GM21515 (cell line): ENCODE data around the gene DENND1A.

ENCODE experiments used
- ATAC-seq: cut with Tn5 transposase; IDR thresholded peaks from one replicate; pipeline ENCODE4 v1.9.1; 2021; ENCODE audit not compliant: unreplicated experiment

Gene DENND1A

DNA sequence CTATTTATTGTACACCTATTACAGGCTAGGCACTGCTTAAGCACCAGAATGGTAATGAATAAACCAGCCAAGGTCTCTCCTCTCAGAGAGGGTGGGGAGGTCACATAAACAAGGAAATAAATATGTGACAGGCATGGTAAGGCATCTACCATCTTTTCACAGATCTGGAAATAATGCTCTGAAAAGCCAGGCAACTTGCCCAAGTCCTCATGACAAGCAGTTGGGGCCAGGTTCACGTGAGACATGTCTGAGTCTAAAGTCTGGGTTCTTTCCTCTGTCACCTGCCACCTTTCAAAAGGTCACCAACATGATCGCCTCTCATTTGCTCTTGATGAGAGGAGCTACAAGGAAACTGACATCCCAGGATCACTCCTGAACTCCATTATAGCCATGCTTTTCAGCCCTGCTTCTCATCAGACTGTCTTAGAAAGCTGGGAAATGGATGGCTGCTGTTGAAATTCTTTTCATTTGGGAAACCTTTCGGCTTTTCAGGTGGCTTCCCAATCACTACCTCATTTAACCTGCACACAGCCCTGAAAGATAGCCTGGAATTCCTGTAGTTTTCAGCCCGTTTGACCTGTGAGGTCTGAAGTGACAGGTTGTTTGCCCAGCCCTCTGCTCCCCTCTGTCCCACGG is 450.8 kb downstream of the DENND1A start:
- no peak for ATAC-seq

DNA sequence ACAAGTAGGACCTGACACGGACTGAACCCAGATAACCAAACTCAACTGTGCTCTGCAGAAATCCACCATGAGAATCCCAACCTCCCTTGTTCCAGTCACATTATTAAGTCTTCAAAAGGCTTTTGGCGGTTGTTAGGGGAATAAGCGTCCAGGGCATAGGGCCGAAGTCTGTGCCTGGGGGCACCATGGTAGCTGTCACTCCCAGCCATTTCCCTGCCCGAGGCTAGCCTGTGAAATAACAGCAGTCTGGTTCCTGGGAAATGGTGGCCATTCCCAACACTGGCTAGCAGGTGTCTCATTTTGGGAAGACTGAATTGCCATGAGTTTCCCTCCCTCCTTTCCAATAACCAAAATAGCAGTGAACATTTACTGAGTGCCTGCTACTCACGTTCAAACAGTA is 451.8 kb downstream of the DENND1A start:
- no peak for ATAC-seq

DNA sequence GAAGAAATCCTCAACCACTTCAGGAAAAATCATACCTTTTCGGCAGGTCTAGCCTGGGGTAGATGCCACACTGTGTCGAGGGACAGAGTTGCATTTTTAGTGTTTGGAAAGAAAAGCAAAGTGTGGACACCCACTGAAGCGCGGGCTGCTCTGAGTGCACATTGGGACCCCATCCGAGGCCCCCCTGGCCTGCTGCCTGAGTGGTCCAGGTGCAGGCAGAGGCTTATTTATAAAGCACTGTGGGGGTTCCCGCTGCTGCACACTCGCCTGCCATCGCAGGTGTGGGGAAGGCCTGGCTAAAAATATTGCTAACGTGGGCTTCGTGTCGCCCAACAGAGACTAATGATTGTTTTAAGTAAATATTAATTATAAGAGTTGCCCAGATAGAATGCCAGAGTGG is 454.5 kb downstream of the DENND1A start:
- ATAC-seq, result no peak

DNA sequence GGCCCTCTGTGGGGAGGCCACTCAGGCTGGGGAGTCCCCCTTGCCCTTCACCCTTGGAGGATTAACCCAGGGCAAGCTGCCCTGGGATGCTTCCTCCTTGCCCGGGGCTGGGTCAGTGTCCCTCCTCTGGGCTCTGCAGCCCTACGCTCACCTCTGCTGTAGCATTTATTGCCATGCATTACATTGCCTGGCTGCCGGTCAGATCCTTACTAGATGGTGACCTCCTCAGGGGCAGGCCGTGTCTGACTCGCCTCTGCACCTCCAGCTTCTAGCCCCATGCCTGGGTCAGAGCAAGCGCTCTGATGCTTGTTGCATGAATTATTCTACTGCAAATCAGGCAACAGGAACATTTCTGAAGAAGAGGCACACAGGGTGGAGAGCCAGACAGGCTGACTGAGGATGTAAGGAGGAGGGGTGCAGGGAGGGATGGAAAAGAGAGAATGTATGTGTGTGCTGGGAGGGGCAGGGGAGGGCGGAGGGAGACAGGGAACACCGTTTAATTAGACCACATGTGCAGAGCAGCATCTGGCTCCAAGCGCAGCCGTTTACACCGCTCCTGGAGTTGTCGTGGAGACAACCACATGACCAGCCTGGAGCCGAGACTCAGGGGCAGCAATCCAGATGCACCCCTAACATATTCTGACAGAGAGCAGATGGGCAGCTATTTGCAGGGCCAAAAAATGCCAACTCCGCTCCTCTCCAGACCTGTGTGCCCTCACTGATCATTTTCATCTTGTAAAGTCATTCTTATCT is 456.9 kb downstream of the DENND1A start:
- no peak for ATAC-seq

DNA sequence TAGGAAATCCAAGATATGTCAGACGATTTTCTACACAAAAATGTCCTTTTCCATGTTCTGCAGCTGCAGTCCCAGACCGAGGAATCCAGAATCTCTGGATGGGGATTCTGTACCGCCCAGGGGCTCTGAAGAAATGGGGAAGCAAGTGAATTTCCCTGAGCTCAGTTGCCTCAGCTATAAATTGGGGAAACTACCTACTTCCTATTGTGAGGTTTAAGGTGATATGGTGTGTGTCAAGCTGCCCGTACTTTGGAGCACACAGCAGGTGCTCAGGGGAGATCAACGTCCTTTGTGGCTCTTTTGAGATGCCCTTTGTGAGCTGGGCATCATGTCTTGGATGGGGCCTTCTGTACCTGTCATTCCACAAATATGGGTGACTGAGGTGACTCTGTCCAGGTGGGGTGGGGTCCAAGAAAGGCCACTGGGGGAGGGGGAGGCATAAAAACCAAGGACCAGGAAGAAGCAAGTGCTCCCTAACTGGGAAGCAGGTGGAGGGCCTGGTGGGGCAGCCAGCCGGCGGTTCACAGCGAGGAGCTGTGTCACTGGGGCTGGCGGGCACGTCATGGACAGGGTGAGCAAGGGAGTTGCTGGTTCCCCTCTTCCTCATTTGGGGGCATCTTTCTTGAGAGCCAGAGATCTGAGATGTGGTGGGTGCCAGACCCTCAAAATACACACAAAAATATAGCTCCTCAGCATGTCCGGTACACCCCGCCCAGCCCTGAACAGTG is 457.9 kb downstream of the DENND1A start:
- no peak for ATAC-seq

DNA sequence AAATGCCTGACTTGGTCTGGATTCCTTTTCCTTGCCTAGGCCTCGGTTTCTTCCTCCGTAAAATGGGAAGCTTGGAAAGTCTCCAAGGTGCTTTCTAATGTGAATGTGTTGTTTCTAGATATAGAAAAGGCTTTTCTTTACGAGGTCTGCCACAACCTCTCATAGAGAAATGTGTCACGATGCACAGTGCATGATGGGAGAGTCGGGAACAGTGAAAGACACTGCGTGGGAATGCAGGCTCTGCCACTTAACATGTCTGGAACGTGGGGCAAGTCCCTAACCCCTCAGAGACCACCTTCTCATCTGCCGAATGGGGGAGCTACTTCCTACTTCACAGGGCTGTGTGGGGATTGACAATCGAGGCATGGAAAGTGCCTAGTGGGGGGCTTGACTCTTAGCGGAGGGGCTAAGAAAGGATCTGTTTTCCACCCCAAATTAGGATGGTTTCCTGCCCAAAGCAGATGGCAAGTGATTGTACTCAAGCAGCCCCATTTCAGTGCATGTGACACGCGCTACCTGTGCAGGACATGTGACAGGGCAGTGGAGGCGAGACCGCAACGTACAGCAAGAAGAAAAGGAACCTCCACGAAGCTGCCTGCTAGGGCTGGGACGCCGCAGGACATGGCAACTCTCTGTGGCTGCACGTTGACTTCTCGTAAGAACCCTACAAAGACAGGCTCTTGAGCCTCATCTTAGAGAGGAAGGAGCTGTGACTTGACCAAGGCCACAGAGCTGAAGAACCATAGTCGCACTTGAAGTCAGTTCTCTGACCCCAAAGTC is 458.7 kb downstream of the DENND1A start:
- no peak for ATAC-seq

DNA sequence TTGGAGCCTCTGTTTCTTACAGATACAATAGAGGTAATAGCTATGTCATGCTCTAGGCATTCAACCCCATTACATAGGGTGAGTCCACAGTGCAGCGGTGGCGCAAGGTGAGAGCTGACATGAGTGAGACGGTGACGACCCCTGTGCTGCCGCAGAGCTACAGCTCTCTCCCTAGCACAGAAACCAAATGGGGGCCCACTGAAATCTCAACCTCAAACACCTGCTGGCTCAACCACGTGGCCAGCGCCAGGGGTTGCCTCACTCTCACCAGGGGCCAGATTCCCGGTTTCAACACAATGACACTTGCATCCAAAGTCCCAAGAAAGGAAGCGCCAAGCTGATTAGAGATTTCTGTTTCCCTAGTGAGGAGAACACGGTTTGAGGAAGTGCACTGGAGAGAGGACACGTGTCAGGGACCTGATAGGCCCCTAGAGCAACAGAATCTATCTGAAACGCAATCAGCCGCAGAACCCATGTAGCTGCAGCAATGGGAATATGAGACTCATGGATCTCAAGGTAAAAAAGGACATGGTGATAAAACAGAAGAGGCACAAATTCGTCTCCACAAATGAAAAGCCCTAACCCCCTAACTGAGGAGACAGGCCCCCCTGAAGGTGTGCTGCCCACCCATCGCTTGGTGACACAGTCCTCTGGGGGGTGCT is 459.7 kb downstream of the DENND1A start:
- ATAC-seq, result no peak

DNA sequence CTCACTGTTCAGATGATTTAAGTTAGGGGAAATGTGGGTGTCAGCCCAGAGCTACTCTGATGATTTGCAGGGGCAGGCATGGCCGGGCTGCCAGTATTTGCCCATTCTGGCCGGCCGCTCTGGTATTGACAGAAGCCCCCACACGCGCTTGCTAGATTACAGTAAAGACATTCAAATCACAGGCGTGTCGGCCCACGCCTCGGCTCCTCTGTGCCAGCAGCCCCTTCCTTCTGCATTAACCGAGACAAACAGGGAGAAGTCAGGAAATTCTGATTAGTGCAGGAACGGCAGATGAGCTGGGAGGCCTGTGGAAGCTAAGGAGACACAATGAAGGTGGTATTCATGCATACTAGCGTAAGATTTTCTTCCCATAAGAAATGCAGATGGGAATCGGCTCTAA is 460.6 kb downstream of the DENND1A start:
- no peak for ATAC-seq

DNA sequence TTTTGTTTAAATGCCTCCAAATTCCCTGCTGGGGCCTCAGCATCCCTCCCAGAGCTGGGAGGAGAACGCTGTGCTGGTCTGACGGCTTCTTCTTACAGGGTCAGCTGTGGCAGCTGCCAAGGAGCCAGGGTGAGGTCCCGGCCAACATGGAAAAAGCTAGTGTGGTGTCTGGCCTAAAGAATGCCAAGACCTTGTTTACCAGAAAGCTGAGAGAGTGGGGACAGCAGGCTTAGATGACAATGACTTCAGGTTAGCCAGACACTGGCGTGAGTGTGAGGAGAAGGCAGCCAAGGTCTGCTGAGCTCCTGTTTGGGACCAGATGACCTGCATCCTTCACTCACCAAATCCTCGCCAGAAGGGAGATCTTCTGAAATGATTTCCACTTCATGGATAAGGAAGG is 461.4 kb downstream of the DENND1A start:
- ATAC-seq, result no peak

DNA sequence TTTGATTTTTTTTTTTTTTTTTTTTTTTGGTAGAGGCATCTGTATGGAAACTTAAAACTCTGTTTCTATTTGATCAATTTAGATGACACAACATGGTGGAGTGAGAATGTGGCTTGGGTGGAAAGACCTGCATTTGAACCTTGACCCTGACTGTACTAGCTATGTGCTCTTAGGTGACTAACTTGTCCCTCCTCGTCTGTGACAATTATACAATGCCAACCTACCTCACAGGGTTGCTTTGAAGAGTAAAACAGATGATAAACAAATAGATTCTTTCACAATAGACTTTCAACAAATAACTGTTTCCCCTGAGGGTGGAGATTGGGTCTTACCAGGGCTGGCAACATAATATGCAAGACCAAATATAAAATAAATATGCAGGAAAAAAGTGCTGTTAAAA is 464.6 kb downstream of the DENND1A start:
- ATAC-seq, result no peak

DNA sequence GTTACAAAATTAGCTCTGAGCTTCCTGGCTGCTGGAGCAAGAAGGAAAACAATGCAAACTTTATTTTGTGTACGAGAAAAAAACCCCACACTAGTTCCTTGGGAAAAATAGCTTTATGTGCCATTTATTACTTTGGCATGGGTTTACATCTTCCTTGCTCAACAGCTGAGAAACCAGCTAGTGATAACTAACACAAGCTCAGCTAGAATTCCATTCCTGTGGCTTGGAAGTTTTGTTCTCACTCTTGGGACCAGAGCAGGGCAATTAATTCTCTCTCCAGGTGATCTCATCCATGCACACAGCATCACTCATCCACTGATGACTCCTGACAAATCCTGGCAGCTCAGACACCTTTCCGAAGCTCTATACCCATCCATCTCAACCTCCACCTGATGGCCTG is 469.8 kb downstream of the DENND1A start:
- ATAC-seq, result no peak

DNA sequence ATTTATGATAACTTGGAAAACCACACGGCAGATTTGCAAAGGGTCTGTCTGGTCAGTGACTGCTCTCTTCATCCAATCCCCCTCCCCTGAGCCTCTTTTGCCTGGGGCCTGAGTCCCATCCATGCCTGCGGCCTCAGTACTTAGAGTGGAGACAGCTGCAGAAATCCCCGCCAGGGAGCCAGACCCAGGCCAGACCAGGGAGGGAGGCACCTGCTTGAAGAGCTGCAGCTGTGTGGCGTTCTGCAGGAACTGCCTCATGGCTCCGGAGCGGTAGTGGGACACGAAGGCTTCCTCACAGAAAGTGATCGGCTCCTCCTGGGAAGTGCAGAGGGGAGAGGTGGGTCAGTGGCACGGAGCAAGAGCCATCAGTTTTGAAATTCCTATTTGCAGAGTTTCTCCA is 472.3 kb downstream of the DENND1A start:
- no peak for ATAC-seq

DNA sequence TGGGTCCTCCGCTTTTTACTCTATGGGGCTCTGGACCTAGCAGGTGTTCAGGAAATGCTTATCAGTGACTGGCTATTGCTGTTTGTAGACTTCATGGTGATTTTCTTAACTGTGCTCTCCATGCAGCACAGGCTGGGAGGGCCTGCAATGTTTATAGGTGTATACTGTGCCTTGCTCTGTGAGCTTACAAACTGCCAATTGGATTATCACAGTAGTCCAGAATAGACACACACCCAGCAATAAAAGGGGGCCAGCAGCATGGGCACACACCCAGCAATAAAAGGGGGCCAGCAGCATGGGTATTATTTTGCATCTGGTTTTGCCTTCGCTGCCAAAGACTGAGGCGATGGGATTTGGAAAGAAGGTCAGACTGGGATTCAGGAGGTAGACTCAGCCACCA is 473.9 kb downstream of the DENND1A start:
- ATAC-seq, result no peak

DNA sequence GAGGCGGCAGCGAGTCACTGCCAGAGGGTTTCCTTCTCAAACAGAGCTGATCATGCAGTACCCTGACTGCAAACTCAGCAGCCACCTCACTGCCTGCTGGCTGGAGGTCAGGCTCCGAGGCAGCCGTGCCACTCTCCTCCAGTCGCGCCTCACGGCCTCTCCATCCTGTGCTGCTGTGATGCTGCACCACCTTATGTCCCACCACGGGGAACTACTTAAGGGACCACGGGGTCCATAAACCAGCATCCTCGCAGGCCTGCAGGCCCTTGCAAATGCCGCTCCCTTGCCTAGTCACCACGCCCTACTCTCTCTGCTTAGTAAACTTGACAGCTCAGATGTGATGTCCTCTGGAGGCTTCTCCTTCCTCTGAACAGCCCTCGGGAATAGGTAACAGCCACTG is 474.7 kb downstream of the DENND1A start:
- no peak for ATAC-seq

DNA sequence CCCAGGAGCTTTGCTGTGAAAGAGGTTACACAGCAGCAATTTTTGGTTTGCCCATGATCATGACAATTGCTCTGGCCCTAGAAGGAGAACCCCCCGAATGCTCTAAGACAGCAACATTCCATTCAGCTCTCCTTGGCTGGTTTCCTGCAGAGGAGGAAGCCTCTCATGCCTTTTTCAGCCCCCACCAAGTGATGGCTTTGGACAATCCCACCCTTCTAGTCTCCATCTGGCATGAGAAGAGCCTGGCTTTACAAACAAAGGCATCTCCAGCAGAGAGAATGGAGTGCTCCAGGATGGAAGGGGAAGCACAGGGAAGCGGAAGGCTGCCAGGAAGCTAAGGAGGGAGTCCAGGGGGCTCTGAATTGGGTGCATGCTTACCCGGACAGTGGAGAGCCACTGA is 475.6 kb downstream of the DENND1A start:
- ATAC-seq, result no peak

DNA sequence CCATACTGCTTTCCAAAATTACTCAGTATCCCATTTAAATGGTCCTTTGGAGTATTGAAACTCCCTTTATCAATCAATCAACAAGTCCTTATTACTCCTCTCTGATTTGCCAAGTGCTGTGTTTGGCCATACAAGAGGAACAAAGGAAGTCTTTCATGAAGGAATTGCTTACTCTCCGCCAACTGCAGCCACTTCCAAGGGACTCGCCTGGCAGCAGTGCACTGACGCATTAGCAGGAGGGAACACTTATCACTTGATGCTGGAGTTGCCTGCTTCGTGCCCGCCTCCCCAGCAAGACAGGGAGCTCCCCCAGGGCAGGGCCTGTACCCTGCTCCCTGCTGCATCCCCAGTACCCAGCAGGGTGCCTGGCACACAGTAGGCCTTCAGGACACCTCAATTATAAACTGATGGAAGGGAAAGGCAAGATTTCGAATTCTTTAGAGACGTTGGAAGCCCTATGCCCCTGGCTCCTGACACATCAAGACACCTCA is 476.1 kb downstream of the DENND1A start:
- no peak for ATAC-seq

DNA sequence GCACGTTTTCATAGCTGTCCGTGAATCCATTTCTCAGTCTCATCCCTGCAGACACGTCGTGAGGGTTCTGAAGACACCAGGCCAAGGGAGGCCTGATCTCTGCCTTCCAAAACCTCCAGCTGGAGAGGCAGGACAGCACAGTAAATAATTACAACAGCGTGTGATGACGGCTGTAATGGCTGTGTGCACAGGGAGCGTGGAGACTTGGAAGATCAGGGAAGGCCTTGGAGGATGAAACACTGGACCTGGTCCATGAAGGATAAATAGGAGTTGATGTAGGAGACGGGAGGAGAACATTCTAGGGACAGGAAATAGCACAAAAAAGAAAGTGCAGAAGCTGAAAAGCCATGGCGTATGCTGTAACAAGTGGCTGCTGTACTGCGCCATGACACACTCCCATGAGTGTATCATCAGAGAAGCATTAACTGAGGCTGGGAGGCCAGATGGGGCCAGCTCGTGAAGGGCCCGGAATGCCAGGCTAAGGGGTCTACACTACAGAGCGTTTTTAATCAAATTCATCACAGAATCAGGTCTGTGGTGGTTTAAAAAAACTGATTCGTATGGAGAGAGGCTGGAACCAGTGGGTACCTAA is 476.8 kb downstream of the DENND1A start:
- ATAC-seq, result no peak

DNA sequence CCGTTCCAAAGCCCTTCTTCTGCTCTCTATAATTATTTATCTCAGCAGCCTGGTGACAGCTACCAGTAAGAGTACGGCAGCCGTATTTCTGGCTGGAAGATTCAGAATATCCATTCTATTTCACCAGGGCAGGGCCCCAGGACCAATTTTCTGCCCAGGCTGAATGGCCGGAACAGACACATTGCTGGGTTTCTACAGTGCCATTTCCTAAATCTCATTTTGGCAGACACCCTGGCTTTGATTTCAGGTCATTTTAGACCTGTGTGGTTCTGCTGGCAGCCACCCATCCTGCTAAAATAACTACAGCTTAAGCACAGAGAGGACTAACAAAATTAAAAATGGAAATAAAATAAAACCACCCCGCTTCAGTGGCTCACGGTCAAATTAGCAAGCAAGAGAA is 478.9 kb downstream of the DENND1A start:
- no peak for ATAC-seq

DNA sequence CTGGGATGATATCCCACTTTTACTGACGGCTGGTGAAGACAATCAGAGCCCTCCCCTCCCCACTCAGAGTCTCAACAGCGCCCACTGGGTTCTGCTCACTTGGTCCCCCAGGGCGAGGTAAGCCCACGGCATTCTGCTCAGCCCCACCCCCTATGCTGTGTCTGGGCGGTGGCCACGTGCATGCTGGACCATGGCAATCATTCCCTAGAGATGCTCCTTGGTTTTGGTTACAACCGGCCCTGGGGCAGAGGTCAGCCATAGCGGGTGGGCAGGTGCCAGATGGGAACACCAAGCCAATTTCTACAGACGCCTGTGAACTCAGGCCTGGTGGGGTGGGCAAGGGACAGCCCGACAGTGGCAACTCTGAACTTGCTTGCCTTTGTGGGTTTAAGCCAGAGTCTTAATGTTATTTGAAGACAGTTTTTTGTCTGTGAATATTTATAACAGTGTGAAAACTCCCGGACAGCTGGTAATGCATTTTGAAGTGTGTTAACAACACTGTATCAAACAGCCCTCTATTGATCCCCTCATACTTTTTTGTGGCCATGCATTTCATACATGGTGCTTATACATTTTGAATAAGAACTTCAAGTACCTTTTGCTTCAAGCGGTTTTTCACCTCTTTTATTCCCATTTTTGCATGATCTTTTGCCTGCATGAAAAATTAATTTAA is 479.7 kb downstream of the DENND1A start:
- no peak for ATAC-seq
